Measurements from ENCODE around the gene DDX23.

DDX23 gene

GRCh38 chr12:48779869-48780268 is 72.1 kb downstream of the DDX23 start:
- H3K27ac ChIP-seq (ENCODE audit: low read depth, low read length, poor library complexity, severe bottlenecking) = no peak overlapping the region
- no peaks in the 10 kb centered on the region for H4K20me1 ChIP-seq (ENCODE audit: insufficient read depth, low read length)
- no peaks in the 10 kb centered on the region for H3F3A ChIP-seq (ENCODE audit: insufficient read depth, low read length)
- H2AFZ ChIP-seq (ENCODE audit: low read length) = no peak overlapping the region
- TF ChIP-seq EZH2 (IDR thresholded peaks at IDR 0.05; ENCODE audit: borderline replicate concordance, low read length) = no peak
- TF ChIP-seq, protein P1, sequence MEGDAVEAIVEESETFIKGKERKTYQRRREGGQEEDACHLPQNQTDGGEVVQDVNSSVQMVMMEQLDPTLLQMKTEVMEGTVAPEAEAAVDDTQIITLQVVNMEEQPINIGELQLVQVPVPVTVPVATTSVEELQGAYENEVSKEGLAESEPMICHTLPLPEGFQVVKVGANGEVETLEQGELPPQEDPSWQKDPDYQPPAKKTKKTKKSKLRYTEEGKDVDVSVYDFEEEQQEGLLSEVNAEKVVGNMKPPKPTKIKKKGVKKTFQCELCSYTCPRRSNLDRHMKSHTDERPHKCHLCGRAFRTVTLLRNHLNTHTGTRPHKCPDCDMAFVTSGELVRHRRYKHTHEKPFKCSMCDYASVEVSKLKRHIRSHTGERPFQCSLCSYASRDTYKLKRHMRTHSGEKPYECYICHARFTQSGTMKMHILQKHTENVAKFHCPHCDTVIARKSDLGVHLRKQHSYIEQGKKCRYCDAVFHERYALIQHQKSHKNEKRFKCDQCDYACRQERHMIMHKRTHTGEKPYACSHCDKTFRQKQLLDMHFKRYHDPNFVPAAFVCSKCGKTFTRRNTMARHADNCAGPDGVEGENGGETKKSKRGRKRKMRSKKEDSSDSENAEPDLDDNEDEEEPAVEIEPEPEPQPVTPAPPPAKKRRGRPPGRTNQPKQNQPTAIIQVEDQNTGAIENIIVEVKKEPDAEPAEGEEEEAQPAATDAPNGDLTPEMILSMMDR (IDR thresholded peaks at IDR 0.05; ENCODE audit: low read length) = no peak
- H3K4me3 ChIP-seq (ENCODE audit: low read depth, low read length, poor library complexity, severe bottlenecking) = no peak overlapping the region
- no peaks in the 10 kb centered on the region for H3K79me2 ChIP-seq (ENCODE audit: insufficient read depth, low read length)
- H3K4me1 ChIP-seq (ENCODE audit: insufficient read depth, low read length, severe bottlenecking) = no peaks in the 10 kb centered on the region
- H3K9ac ChIP-seq (ENCODE audit: low read length) = no peak overlapping the region
- no peak overlapping the region for H3K4me2 ChIP-seq (ENCODE audit: low read length)
- no peaks in the 10 kb centered on the region for H3K36me3 ChIP-seq (ENCODE audit: insufficient read depth, low read length)
- H3K9me3 ChIP-seq (ENCODE audit: low read length) = no peaks in the 10 kb centered on the region
- H3K9me2 ChIP-seq (ENCODE audit: low read depth, low read length) = no peaks in the 10 kb centered on the region
- H3K27me3 ChIP-seq (ENCODE audit: insufficient read depth, low read length) = peaks cover 14% of the 10 kb centered on the region; the same call in 1 of the 2 replicates

All from OCI-LY1 (cell line).